ENCODE measurements around the gene ITIH1. TPM values are rescaled to one million over a fixed set of nuclear protein-coding genes. Genes with fewer than 3 reads are reported as not detected.

The ITIH1 gene
- total and polyA plus RNA-seq, 2 donors (not counting 3 experiments of a cell fraction or from before 2014, with no cell fraction given): not detected

DNA sequence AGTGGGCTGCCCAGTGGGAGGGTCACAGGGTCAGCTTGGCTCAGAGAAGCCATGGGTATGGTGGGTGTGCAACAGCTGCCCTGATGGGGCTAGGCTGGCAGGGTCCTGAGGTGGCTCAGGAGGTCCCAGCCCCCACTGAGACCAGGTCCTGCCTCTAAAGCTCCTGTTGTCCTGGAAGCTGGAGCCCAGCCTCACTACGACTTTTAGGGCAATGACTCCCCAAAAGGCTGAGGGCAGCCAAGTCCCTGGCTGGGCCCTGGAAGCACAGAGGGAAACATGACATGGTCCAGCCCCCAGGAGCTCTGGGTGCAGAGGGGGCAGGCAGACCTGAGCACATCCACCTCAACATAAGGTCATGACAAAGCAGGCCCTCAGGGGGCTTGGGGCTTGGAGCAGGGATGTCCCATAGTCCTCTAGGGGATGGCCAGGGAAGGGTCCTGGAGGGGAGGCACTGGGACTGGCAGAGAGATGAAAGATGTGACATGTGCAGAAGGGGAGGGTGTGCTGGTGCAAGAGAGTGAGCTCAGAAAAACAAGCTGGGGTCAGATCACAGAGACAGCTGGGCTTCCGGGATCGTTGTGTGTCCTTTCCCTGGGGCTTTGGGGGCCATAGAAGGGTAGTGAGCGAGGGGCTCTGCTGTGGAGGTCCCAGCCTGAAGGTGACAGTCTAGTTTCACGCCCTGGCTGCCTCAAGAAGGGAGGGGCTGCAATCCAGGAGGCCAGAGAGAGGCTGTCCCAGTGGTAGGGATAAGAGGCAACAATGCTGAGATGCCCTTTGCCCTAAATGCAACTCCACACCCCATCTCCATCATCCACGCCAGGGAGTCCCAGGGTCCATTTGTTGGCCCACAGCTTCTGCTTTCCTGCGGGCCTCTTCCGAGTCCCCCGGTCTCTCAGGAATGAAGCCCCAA lies 16.6 kb downstream of the ITIH1 start:
- FAIRE-seq (no peak), DNase-seq (ENCODE audit: low read depth, low spot score) (no peak)
- dilution Hi-C loops (cut with MboI; ENCODE audit: extremely low pct_ligation_motif_present, low sequenced_read_pairs): no loop called here
- Histone ChIP-seq H3K36me3 (ENCODE audit: control insufficient read depth in 2 of 2, extremely low read depth in 1 of 2, insufficient read depth in 2 of 2, low read length in 2 of 2) (no peaks in the 10 kb centered on the region), H3K4me2 (ENCODE audit: insufficient read depth, low read length) (no peak overlapping the region), H3K4me1 (ENCODE audit: control insufficient read depth, extremely low read depth, insufficient read depth, low read length) (no peaks in the 10 kb centered on the region), H3K79me2 (ENCODE audit: control insufficient read depth, insufficient read depth, low read length) (no peaks in the 10 kb centered on the region), H3K9me3 (replicated peaks; ENCODE audit: control insufficient read depth, insufficient read depth, low read length) (no peaks in the 10 kb centered on the region), H3K27ac (ENCODE audit: insufficient read depth, low read depth, low read length) (no peak overlapping the region), H4K20me1 (replicated peaks; ENCODE audit: control insufficient read depth, extremely low read depth, insufficient read depth, low read length) (no peaks in the 10 kb centered on the region), H3K9ac (replicated peaks; ENCODE audit: extremely low read depth, insufficient read depth, low read length) (no peak overlapping the region), H2AFZ (ENCODE audit: low read depth, low read length) (no peak overlapping the region), H3K27me3 (ENCODE audit: control insufficient read depth in 2 of 2, insufficient read depth in 2 of 2, low read length in 2 of 2) (no peaks in the 10 kb centered on the region), H3K9me1 (replicated peaks; ENCODE audit: control insufficient read depth, extremely low read depth, insufficient read depth, low read length) (no peaks in the 10 kb centered on the region), H3K4me3 (replicated peaks in 1 of 3; ENCODE audit: insufficient read depth in 1 of 3, low read depth in 1 of 3, low read length in 3 of 3) (no peak overlapping the region)
- no peak for TF ChIP-seq FOS (IDR thresholded peaks at IDR 0.05; ENCODE audit: borderline replicate concordance, insufficient read depth, low read length)
- no peak for TF ChIP-seq MYC (IDR thresholded peaks at IDR 0.05; ENCODE audit: low read depth, low read length)
- TF ChIP-seq, protein P1, sequence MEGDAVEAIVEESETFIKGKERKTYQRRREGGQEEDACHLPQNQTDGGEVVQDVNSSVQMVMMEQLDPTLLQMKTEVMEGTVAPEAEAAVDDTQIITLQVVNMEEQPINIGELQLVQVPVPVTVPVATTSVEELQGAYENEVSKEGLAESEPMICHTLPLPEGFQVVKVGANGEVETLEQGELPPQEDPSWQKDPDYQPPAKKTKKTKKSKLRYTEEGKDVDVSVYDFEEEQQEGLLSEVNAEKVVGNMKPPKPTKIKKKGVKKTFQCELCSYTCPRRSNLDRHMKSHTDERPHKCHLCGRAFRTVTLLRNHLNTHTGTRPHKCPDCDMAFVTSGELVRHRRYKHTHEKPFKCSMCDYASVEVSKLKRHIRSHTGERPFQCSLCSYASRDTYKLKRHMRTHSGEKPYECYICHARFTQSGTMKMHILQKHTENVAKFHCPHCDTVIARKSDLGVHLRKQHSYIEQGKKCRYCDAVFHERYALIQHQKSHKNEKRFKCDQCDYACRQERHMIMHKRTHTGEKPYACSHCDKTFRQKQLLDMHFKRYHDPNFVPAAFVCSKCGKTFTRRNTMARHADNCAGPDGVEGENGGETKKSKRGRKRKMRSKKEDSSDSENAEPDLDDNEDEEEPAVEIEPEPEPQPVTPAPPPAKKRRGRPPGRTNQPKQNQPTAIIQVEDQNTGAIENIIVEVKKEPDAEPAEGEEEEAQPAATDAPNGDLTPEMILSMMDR (IDR thresholded peaks at IDR 0.05; ENCODE audit: extremely low read depth in 1 of 2, insufficient read depth in 1 of 2, low read depth in 1 of 2, low read length in 2 of 2): no peak
- TF ChIP-seq, protein P2, sequence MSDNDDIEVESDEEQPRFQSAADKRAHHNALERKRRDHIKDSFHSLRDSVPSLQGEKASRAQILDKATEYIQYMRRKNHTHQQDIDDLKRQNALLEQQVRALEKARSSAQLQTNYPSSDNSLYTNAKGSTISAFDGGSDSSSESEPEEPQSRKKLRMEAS (IDR thresholded peaks at IDR 0.05; ENCODE audit: insufficient read depth, insufficient read length): no peak
- no peak for TF ChIP-seq JUN (IDR thresholded peaks at IDR 0.05; ENCODE audit: borderline replicate concordance, insufficient read depth, insufficient read length, low read depth)
- no peak for TF ChIP-seq POLR2A (IDR thresholded peaks at IDR 0.05; ENCODE audit: low read depth, low read length)
- no peak for TF ChIP-seq POLR2AphosphoS5 (IDR thresholded peaks at IDR 0.05; ENCODE audit: insufficient read depth, low read depth, low read length)
- TF ChIP-seq EZH2 (IDR thresholded peaks at IDR 0.05; ENCODE audit: borderline replicate concordance, low read depth, low read length, severe bottlenecking): no peak
- TF ChIP-seq GATA2 (IDR thresholded peaks at IDR 0.05; ENCODE audit: insufficient read depth, insufficient read length, low read depth, low read length): no peak
- POLR2A ChIA-PET: no interaction called here
- intact Hi-C loops (cut with micrococcal nuclease): no loop called here
- BruUV-seq (replicated peaks): no TSS peak
- CTCF ChIA-PET: interaction anchor here (1.0 to 2.3 kb wide), 2 partner anchors 9 to 14 kb away, joined by 3 to 5 read pairs; no protein-coding TSS in a partner anchor

All from endothelial cell of umbilical vein (primary cell).